GM20431 (cell line): ENCODE measurements around the gene CERS6.
"Not testable (repeated sequence)": the region's sequence is repeated elsewhere in the genome, so short reads cannot be mapped to it uniquely, and the experiment has no call there.

ENCODE experiments used
- in situ Hi-C: fragments of 300-500 bp; cut with MseI, MboI; formaldehyde crosslinking; loops from one replicate; pipeline ENCODE4 v1.15.0; 2020; ENCODE audit warnings: low sequenced_read_pairs; ENCODE audit not compliant: unreplicated experiment

CERS6 gene

DNA sequence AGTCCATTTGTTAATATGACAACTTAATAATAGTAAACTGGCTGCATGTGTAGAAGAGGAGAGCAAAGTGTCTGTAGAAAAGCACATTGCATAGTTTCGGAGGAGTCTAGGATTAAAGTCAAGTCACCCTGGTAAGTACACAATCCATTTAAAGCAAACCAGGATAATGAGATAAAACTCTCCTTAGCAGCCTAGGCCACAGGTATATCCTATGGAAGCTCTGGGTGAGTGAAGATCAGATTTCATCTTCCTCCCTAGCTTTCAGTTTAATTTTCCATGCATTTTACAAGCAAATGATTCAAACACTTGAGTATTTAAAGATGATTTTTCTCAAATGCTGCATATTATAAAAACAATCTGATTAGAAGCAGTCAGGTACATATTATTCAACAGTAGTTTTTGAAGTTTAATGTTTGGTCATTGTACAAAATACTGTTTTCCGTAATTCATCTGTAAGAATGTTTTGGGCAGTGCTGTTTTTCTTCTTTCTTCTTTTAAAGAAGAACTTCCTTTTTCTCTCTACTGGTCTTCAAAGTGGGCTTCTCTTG lies 10.2 kb downstream of the CERS6 start:
- in situ Hi-C loops, result no loop called here

DNA sequence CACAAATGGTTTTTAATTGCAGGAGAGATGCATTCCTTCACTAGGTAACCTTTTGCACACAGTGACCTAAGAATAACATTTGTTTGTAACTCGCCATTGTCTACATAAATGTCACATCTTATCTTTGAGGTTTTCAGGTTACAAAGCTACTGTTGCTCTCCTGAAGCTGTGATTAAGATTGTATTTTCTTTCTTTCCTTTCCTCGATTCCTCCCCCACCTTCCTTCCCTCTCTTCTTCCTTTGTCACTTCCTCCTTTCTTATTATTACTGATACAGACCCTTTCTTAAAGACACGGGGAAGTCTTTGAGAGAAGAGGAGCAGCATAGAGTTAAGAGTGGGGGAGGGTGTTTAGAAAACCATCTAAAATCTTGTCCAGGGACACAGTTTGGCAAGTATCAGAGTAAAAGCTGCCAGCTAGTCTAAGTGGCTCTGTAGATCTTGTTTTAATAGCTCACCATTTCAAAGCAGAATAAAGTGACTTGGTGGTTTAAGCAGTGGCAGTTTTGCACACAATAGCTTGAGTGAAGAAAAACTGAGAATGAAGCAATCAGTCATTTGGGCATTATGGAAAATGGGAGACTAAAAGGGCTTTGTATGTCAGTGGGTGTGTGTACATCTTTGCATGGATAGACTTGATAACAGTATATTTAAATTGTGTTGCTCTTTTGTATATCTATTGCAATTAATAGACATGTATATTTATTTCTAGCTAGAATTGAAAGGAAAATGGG lies 10.9 kb downstream of the CERS6 start:
- in situ Hi-C loops, result no loop called here

DNA sequence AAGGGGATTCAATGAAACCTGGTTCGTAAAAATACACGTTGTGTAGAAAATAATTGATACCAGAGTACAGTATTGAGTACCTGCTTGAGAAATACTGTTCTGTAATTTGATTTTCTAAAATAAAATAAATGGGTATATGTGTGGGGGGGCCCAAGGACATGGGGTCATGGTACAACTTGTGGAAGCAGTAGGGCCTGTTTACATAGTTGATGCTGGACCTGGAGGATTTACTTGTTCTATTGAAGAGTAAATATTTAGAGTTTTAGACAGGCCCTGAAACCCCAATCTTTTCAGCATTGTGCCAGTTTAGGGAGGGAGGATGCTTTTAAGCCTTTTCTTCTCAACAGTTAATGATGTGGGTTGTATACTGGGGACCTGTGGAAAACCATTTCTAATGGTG lies 11.7 kb downstream of the CERS6 start:
- in situ Hi-C loops, result no loop called here

DNA sequence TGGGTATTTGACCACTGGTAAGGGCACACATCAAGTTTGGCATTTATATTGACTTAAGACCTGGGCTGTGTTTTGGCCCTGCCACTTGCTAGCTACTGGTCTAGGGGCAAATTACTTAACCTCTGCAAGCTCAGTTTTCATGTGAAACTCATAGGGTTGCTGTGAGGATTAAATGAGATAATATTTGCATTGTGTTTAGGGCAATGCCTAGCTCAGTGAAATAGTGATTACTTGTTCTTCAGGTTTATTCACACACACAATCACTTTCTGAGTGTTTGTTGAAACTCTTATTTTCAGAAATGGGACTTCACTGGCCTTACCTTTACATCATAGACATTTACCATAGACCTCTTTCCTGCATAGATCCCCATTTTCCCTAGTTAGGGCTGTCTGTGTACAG lies 12.3 kb downstream of the CERS6 start:
- in situ Hi-C loops, result no loop called here

- in situ Hi-C loops, result no loop called here
Observed at GRCh38 chr2:168469281-168469988, 13.4 kb downstream of the CERS6 start.

GRCh38 chr2:168470320-168471162 lies 14.5 kb downstream of the CERS6 start:
- in situ Hi-C loops, result no loop called here

DNA sequence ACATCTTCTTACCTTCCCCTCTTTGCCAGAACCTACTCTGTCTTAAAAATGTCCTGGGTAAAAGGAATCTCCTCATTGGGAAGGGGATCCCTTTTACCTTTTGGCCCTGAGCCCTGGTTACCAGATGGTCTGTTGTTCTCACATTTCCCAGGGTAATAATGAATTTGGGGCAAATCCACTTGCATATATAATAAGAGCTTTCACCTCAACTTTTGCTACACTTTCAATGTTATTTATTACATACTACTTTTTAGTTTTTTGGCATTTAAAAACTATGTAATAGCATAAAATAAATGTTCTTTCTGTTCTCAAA lies 15.0 kb downstream of the CERS6 start:
- in situ Hi-C loops, result no loop called here

- in situ Hi-C loops, result no loop called here
Observed at GRCh38 chr2:168475636-168476035, 19.6 kb downstream of the CERS6 start.

- in situ Hi-C loops, result no loop called here
Observed at GRCh38 chr2:168478206-168478605, 22.1 kb downstream of the CERS6 start.

DNA sequence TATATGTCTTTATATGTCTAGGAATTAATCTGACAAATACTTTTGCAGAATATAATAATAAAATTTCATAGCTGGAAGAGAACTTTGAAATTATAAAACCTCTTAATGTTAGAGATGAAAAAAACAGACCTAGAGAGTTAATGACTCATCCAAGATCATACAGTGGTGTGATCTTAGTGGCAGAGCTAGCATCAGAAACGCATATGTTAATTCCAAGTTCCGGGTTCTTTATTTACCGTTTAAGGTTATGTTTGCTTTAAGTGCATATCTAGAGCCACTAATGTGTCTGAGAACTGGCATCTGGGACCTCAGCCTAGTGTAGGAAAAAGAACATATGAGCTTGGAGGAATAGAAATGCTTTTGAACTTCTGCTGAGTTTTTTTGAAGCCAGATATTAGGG lies 24.3 kb downstream of the CERS6 start:
- in situ Hi-C loops, result no loop called here

DNA sequence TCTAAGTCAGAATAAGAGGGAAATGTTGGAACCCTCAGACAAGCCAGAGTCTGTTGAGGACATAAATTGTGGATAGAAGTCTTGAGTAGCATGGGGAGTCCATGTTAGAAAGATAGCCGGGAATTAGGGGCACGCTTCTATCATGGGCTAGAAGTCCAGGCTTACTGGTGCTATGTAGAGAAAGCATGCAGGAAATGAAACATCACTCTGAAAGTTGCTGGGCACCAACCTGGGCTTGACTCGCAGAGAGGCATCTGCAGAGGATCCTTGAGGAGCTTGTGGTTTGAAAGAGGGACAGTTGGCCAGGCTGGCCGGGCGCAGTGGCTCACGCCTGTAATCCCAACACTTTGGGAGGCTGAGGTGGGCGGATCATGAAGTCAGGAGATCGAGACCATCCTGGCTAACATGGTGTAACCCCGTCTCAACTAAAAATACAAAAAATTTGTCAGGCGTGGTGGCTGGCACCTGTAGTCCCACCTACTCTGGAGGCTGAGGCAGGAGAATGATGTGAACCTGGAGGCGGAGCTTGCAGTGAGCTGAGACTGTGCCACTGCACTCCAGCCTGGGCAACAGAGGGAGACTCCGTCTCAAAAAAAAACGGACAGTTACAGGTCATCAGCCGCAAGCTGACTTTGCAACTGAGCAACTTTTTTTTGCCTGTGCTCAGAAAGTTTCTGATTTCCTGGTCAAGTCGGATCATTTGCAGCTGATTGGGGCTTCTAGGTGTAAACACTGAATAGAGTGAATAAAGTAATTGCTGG lies 24.9 kb downstream of the CERS6 start:
- in situ Hi-C loops, result no loop called here

DNA sequence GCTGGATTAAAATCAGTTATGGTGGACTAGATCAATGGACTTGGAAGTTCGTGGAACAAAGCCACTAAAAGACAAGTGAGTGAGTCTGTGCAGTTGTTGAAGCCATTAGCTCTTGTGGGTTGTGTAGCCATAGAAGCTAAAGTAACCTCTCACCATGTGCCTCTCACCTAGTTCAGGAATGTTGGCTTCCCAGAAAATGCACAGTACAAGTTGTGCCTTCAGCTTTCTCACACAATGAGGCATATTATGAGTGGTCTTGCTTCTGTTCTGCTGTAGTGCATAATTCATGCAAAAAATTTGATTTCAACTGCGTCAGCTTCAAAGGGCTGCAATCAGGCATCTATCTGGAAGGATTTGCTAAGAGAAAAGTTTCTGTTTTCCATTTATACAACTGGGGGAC lies 26.2 kb downstream of the CERS6 start:
- in situ Hi-C loops, result no loop called here

DNA sequence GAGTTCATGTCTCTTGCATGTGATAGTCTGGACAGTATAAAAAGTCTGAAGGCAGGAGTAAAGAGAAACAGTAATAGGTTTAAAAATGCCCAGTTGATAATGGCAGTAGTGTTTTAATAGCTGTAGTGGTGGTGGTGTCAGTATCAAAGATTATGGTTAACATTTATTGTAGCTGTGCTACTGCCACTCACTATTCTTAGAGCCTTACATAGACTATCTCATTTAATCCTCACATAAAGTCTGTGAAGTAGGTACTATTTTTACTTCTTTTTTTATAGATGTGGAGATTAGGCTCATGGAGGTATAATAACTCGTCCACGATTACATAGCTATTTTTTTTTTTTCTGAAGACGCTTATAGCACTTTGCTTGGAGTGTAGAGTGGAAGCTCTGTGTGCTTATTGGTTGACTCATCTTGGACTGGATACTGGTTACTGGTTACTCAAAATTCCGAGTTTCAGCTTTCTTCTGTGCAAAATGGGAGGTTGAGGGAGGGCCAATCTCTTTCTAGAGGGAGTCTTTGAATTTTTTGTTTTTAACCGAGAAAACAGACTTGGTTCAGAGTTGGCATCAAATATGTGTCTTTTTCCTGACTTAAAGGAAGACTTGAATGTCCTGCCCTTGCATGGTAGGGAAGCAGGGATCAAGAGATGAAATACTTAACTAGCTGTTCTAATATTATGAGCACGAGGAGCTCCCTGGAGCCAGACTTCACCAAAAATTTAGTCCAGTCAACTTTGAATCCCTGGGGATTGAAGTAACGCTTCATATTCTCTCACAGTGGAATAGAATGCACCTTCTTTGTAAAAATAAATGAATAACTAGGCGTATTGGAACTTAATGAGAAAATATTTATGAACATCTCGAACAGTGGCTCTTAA lies 27.1 kb downstream of the CERS6 start:
- in situ Hi-C loops, result no loop called here

DNA sequence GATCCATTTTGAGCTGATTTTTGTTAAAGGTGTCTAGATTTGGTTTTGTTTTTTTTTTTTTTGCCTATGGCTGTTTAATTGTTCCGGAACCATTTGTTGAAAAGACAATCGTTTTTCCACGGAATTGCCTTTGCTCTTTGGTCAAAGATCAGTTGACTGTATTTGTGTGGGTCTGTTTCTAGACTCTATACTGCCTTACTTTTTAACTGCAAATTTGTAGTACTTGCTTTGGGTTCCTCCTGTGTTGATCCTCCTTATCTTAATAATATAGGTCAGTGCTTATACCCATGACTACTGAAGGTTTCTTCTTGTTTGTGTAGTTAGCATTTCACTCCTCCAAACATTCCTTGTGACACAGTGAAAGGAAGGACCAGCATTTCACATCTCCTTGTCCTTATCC lies 30.4 kb downstream of the CERS6 start:
- in situ Hi-C loops, result no loop called here

GRCh38 chr2:168490015-168490874 lies 34.2 kb downstream of the CERS6 start:
- in situ Hi-C loops, result no loop called here

- in situ Hi-C loops, result no loop called here
Observed at GRCh38 chr2:168490946-168491605, 35.0 kb downstream of the CERS6 start.

DNA sequence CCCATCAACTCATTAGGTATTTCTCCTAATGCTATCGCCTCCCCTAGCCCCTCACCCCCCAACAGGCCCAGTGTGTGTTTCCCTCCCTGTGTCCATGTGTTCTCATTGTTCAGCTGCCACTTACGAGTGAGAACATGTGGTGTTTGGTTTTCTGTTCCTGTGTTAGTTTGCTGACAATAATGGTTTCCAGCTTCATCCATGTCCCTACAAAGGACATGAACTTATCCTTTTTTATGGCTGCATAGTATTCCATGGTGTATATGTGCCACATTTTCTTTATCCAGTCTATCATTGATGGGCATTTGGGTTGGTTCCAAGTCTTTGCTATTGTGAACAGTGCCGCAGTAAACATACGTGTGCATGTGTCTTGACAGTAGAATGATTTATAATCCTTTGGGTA lies 35.7 kb downstream of the CERS6 start:
- in situ Hi-C loops, result not testable (repeated sequence)

- in situ Hi-C loops, result not testable (repeated sequence)
Observed at GRCh38 chr2:168493219-168493618, 37.1 kb downstream of the CERS6 start.
